HCT116 (cell line): Measurements from ENCODE around the gene FOXP1.

Source experiments
- CEBPB ChIP-seq: IDR thresholded peaks from 2 replicates; pipeline ENCODE4 v1.6.1; 2012; ENCODE audit warnings: low read depth
- EZH2 ChIP-seq: fragments of 200-600 bp; sonication (generic); IDR thresholded peaks from 2 replicates; pipeline ENCODE4 v1.6.1; 2017; ENCODE audit warnings: antibody characterized with exemption, mixed run types
- EZH2phosphoT487 ChIP-seq: fragments of 200-600 bp; IDR thresholded peaks from 2 replicates; pipeline ENCODE4 v1.6.1; 2018; ENCODE audit warnings: antibody characterized with exemption, borderline replicate concordance
- FOSL1 ChIP-seq: IDR thresholded peaks from 2 replicates; pipeline ENCODE4 v1.6.1; 2012; ENCODE audit warnings: low read depth
- MAX ChIP-seq: IDR thresholded peaks from 2 replicates; pipeline ENCODE4 v1.6.1; 2012
- POLR2A ChIP-seq: IDR thresholded peaks from 2 replicates; pipeline ENCODE4 v1.7.0; 2011; ENCODE audit warnings: borderline replicate concordance; ENCODE audit not compliant: insufficient read depth, insufficient read length; ENCODE audit errors: extremely low read depth
- POLR2AphosphoS5 ChIP-seq: IDR thresholded peaks from 2 replicates; pipeline ENCODE4 v1.6.1; 2011; ENCODE audit warnings: mild to moderate bottlenecking, low read depth, low read length, moderate library complexity
- SIN3A ChIP-seq: IDR thresholded peaks from 2 replicates; pipeline ENCODE4 v1.6.1; 2012; ENCODE audit warnings: low read depth
- ZFX ChIP-seq: fragments of 450-650 bp; IDR thresholded peaks from 2 replicates; pipeline ENCODE4 v1.6.1; 2017
- TF ChIP-seq, protein P1 (sequence below), 3 experiments: fragments of 200-600 bp in 1 of 3; sonication (generic) in 1 of 3; IDR thresholded peaks in 2 of 3; conservative IDR thresholded peaks in 1 of 3; 2 replicates each; pipeline ENCODE4 v1.5.1; 2012 to 2017; ENCODE audit warnings: low read depth in 2 of 3, low read length in 2 of 3, antibody characterized with exemption in 1 of 3, borderline replicate concordance in 1 of 3, control low read depth in 1 of 3, mild to moderate bottlenecking in 1 of 3, mixed read lengths in 1 of 3, mixed run types in 1 of 3, moderate library complexity in 1 of 3; ENCODE audit not compliant: insufficient read depth in 1 of 3
- TF ChIP-seq, protein P2 (sequence below): IDR thresholded peaks from 2 replicates; pipeline ENCODE4 v1.6.1; 2012; ENCODE audit warnings: low read depth

- TF ChIP-seq, protein P1, sequence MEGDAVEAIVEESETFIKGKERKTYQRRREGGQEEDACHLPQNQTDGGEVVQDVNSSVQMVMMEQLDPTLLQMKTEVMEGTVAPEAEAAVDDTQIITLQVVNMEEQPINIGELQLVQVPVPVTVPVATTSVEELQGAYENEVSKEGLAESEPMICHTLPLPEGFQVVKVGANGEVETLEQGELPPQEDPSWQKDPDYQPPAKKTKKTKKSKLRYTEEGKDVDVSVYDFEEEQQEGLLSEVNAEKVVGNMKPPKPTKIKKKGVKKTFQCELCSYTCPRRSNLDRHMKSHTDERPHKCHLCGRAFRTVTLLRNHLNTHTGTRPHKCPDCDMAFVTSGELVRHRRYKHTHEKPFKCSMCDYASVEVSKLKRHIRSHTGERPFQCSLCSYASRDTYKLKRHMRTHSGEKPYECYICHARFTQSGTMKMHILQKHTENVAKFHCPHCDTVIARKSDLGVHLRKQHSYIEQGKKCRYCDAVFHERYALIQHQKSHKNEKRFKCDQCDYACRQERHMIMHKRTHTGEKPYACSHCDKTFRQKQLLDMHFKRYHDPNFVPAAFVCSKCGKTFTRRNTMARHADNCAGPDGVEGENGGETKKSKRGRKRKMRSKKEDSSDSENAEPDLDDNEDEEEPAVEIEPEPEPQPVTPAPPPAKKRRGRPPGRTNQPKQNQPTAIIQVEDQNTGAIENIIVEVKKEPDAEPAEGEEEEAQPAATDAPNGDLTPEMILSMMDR (IDR thresholded peaks at IDR 0.05 in 2 of 3, conservative IDR thresholded peaks at IDR 0.05 in 1 of 3; ENCODE audit: borderline replicate concordance in 1 of 3, insufficient read depth in 1 of 3, low read depth in 2 of 3, low read length in 2 of 3): no peak
- TF ChIP-seq EZH2 (no peak), EZH2phosphoT487 (no peak), ZFX (no peak), POLR2A (no peak), FOSL1 (no peak), POLR2AphosphoS5 (no peak), CEBPB (no peak), MAX (no peak), SIN3A (no peak)
- TF ChIP-seq, protein P2, sequence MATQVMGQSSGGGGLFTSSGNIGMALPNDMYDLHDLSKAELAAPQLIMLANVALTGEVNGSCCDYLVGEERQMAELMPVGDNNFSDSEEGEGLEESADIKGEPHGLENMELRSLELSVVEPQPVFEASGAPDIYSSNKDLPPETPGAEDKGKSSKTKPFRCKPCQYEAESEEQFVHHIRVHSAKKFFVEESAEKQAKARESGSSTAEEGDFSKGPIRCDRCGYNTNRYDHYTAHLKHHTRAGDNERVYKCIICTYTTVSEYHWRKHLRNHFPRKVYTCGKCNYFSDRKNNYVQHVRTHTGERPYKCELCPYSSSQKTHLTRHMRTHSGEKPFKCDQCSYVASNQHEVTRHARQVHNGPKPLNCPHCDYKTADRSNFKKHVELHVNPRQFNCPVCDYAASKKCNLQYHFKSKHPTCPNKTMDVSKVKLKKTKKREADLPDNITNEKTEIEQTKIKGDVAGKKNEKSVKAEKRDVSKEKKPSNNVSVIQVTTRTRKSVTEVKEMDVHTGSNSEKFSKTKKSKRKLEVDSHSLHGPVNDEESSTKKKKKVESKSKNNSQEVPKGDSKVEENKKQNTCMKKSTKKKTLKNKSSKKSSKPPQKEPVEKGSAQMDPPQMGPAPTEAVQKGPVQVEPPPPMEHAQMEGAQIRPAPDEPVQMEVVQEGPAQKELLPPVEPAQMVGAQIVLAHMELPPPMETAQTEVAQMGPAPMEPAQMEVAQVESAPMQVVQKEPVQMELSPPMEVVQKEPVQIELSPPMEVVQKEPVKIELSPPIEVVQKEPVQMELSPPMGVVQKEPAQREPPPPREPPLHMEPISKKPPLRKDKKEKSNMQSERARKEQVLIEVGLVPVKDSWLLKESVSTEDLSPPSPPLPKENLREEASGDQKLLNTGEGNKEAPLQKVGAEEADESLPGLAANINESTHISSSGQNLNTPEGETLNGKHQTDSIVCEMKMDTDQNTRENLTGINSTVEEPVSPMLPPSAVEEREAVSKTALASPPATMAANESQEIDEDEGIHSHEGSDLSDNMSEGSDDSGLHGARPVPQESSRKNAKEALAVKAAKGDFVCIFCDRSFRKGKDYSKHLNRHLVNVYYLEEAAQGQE: no peak
Measured at GRCh38 chr3:71070497-71071463, 512.7 kb downstream of the FOXP1 start.
